Ovary (tissue), 9 donors: ENCODE results near the gene MYOC. TPM values are rescaled to one million over a fixed set of nuclear protein-coding genes. Genes with fewer than 3 reads are reported as not detected.

Experiments used
- DNase-seq, 5 donors: peaks; one replicate each; pipeline ENCODE4 v3.0.0-alpha.2; 2019 to 2020
- H3K27ac ChIP-seq, 2 donors: fragments of 200-600 bp; one replicate each; pipeline versions ENCODE4 v1.5.1 to v1.8.0; 2019 to 2022
- H3K27me3 ChIP-seq: fragments of 200-600 bp; one replicate; pipeline ENCODE4 v1.8.0; 2022
- H3K36me3 ChIP-seq: fragments of 200-600 bp; sonication (generic); one replicate; pipeline ENCODE4 v1.5.1; 2019
- H3K4me1 ChIP-seq: one replicate; pipeline ENCODE4 v1.8.1; 2013; ENCODE audit warnings: mild to moderate bottlenecking, moderate library complexity; ENCODE audit not compliant: insufficient read depth
- H3K4me3 ChIP-seq: fragments of 200-600 bp; sonication (generic); one replicate; pipeline ENCODE4 v1.5.1; 2017
- H3K9me3 ChIP-seq, 2 donors: fragments of 200-600 bp in 1 of 2; sonication (generic) in 1 of 2; one replicate each; pipeline versions ENCODE4 v1.5.1 to v1.8.1; 2013 to 2019; ENCODE audit warnings: mild to moderate bottlenecking in 1 of 2, moderate library complexity in 1 of 2
- CTCF ChIP-seq, 3 donors: fragments of 450-650 bp in 2 of 3; fragments of 200-600 bp in 1 of 3; IDR thresholded peaks; one replicate each; pipeline versions ENCODE4 v1.5.1 to v1.8.0; 2016 to 2022; ENCODE audit warnings: antibody characterized with exemption in 3 of 3, mild to moderate bottlenecking in 1 of 3
- EP300 ChIP-seq: sonication (generic); formaldehyde crosslinking; IDR thresholded peaks from one replicate; pipeline ENCODE4 v1.6.1; 2017; ENCODE audit warnings: antibody characterized with exemption
- POLR2A ChIP-seq: fragments of 450-650 bp; IDR thresholded peaks from one replicate; pipeline ENCODE4 v1.6.1; 2017; ENCODE audit warnings: antibody characterized with exemption, mild to moderate bottlenecking, moderate library complexity
- WGBS, 3 donors: extraction: QIAGEN DNeasy Blood & Tissue Kit in 1 of 3; methylation state at CpG; one replicate each; pipeline versions ENCODE4 v1.1.5 to v1.1.7; 2013 to 2017; 5-methylcytosine and 5-hydroxymethylcytosine counted together
- intact Hi-C, 4 donors: fragments of 100-400 bp; cut with DNase I; formaldehyde crosslinking; loops; one replicate each; pipeline versions ENCODE4 v1.11.0 to v1.15.1; 2022 to 2023
- polyA plus RNA-seq, 2 donors: library from polyadenylated mRNA; stranded (reverse); fragments of 200-250 nt in 1 of 2; fragments of 350-450 nt in 1 of 2; fragmentation: Illumina TruSeq in 1 of 2; extraction: RNeasy Lipid Tissue Mini Kit (QIAGEN cat#74804) in 1 of 2; gene quantifications; one replicate each; pipeline ENCODE4 v1.2.3, GENCODE V29; 2013 to 2014
- total RNA-seq, 7 donors: library from RNA; depleted of rRNA in 2 of 7; stranded (reverse); fragments of >200 nt in 2 of 7; fragmentation: NEBNext Ultra II Directional in 3 of 7; extraction: Animal tissue kit (Norgen Biotek cat#: 25700) in 3 of 7; gene quantifications; one replicate each; pipeline versions ENCODE4 v1.1.0 to v1.2.4, GENCODE V29; 2016 to 2023
- donor health status: DM: no; HTN: no; CAD: no; lungs with moderate emphysema.
- donor health status: DM: no; HTN: no; CAD: no.
- donor health status: Bipolar disorder and iron deficiency.
- donor health status: DM: yes; HTN: yes; CAD: no.
- donor health status: DM: no; HTN: no; CAD: no.
- donor health status: DM: yes; HTN: yes; CAD: no.

Gene MYOC
- total and polyA plus RNA-seq, 9 donors = 0.56 to 9.4 (median 1.1) TPM; not detected in 1

- no peaks in the 10 kb centered on the region for H3K4me1 ChIP-seq
- DNase-seq = no peak
- no peaks in the 10 kb centered on the region for H3K36me3 ChIP-seq
- H3K4me3 ChIP-seq = no peak overlapping the region
- TF ChIP-seq EP300 (no peak), CTCF (IDR thresholded peaks at IDR 0.05) (no peak), POLR2A (no peak)
- intact Hi-C loops = no loop called here
- H3K9me3 ChIP-seq = no peaks in the 10 kb centered on the region
- H3K27me3 ChIP-seq = no peaks in the 10 kb centered on the region
- WGBS, 3 donors = 87 to 92% (median 92%) methylated on average over 5 of the region's 5 CpGs
- H3K27ac ChIP-seq = no peak overlapping the region
Measured at GRCh38 chr1:171668372-171668771, 15.9 kb upstream of the MYOC start.

- Histone ChIP-seq H3K9me3 (no peaks in the 10 kb centered on the region), H3K4me1 (no peaks in the 10 kb centered on the region), H3K27ac (no peak overlapping the region), H3K27me3 (no peaks in the 10 kb centered on the region), H3K4me3 (no peak overlapping the region), H3K36me3 (no peaks in the 10 kb centered on the region)
- intact Hi-C loops = no loop called here
- no peak for DNase-seq
- WGBS, 3 donors = 85 to 89% (median 87%) methylated on average over 4 of the region's 4 CpGs
- TF ChIP-seq CTCF (IDR thresholded peaks at IDR 0.05) (no peak), EP300 (no peak), POLR2A (no peak)
Measured at GRCh38 chr1:171666114-171666769, 13.8 kb upstream of the MYOC start.

GRCh38 chr1:171664976-171665375 is 12.5 kb upstream of the MYOC start:
- TF ChIP-seq POLR2A (no peak), EP300 (no peak), CTCF (IDR thresholded peaks at IDR 0.05) (no peak)
- no peaks in the 10 kb centered on the region for H3K27me3 ChIP-seq
- no peaks in the 10 kb centered on the region for H3K36me3 ChIP-seq
- H3K4me3 ChIP-seq = no peak overlapping the region
- H3K9me3 ChIP-seq = no peaks in the 10 kb centered on the region
- intact Hi-C loops = no loop called here
- H3K4me1 ChIP-seq = no peaks in the 10 kb centered on the region
- DNase-seq = no peak
- no peak overlapping the region for H3K27ac ChIP-seq

GRCh38 chr1:171663854-171664575 is 11.5 kb upstream of the MYOC start:
- DNase-seq = no peak
- WGBS, 3 donors = 55 to 67% (median 62%) methylated on average over 4 of the region's 4 CpGs
- Histone ChIP-seq H3K4me1 (no peaks in the 10 kb centered on the region), H3K27ac (no peak overlapping the region), H3K9me3 (no peaks in the 10 kb centered on the region), H3K27me3 (no peaks in the 10 kb centered on the region), H3K4me3 (no peak overlapping the region), H3K36me3 (no peaks in the 10 kb centered on the region)
- intact Hi-C loops = no loop called here
- TF ChIP-seq POLR2A (no peak), EP300 (no peak), CTCF (IDR thresholded peaks at IDR 0.05) (no peak)
